Mesenchymal stem cell (in vitro differentiated cells and primary cell): ENCODE data around the gene ERBB4.
"Not testable (repeated sequence)": the region's sequence is repeated elsewhere in the genome, so short reads cannot be mapped to it uniquely, and the experiment has no call there.

Experiments
- DNase-seq: peaks from one replicate; pipeline ENCODE4 v3.0.0-alpha.2; 2013
- H2AFZ ChIP-seq: one replicate; pipeline ENCODE4 v1.6.1; 2013; ENCODE audit warnings: low read depth, mild to moderate bottlenecking, control low read depth, inconsistent platforms, low read length, moderate library complexity
- H2AK5ac ChIP-seq: 2 replicates; pipeline ENCODE4 v1.6.1; 2013; ENCODE audit warnings: low read length, moderate library complexity, mild to moderate bottlenecking, inconsistent platforms; ENCODE audit not compliant: severe bottlenecking
- H2BK120ac ChIP-seq: one replicate; pipeline ENCODE4 v1.6.1; 2013; ENCODE audit warnings: low read depth, mild to moderate bottlenecking, inconsistent platforms, low read length, moderate library complexity
- H2BK12ac ChIP-seq, 2 experiments: one replicate each; pipeline ENCODE4 v1.6.1; 2013; ENCODE audit warnings: inconsistent platforms in 2 of 2, low read length in 2 of 2, mild to moderate bottlenecking in 2 of 2, moderate library complexity in 2 of 2, control low read depth in 1 of 2
- H2BK15ac ChIP-seq: one replicate; pipeline ENCODE4 v1.6.1; 2013; ENCODE audit warnings: mild to moderate bottlenecking, low read depth, inconsistent platforms; ENCODE audit not compliant: poor library complexity, severe bottlenecking
- H2BK5ac ChIP-seq: 2 replicates; pipeline ENCODE4 v1.6.1; 2013; ENCODE audit warnings: low read depth, mild to moderate bottlenecking, low read length, control low read depth, inconsistent platforms; ENCODE audit not compliant: poor library complexity, severe bottlenecking
- H3K14ac ChIP-seq, 2 experiments: one replicate each; pipeline ENCODE4 v1.6.1; 2013; ENCODE audit warnings: inconsistent platforms in 2 of 2, low read length in 2 of 2, control low read depth in 1 of 2, mild to moderate bottlenecking in 1 of 2, moderate library complexity in 1 of 2
- H3K18ac ChIP-seq, 2 experiments: one replicate each; pipeline ENCODE4 v1.6.1; 2013; ENCODE audit warnings: inconsistent platforms in 2 of 2, low read length in 2 of 2, control low read depth in 1 of 2, low read depth in 1 of 2, mild to moderate bottlenecking in 1 of 2
- H3K23ac ChIP-seq, 2 experiments: one replicate each; pipeline ENCODE4 v1.6.1; 2013; ENCODE audit warnings: inconsistent platforms in 2 of 2, low read length in 2 of 2, mild to moderate bottlenecking in 2 of 2, moderate library complexity in 2 of 2, control low read depth in 1 of 2
- H3K27ac ChIP-seq: 2 replicates; pipeline ENCODE4 v1.5.1; 2013; ENCODE audit warnings: mild to moderate bottlenecking, moderate library complexity, low read length, control low read depth, inconsistent platforms; ENCODE audit not compliant: poor library complexity, severe bottlenecking
- H3K27me3 ChIP-seq, 2 experiments: 2 replicates each; pipeline versions ENCODE4 v1.6.1 to v1.7.0; 2013; ENCODE audit warnings: low read length in 2 of 2, mild to moderate bottlenecking in 2 of 2, moderate library complexity in 2 of 2, control low read depth in 1 of 2, inconsistent platforms in 1 of 2; ENCODE audit not compliant: control insufficient read depth in 1 of 2, insufficient read depth in 1 of 2
- H3K36me3 ChIP-seq, 2 experiments: 2 replicates each; pipeline versions ENCODE4 v1.6.1 to v1.7.0; 2013; ENCODE audit warnings: low read length in 2 of 2, control low read depth in 1 of 2, inconsistent platforms in 1 of 2, low read depth in 1 of 2, mild to moderate bottlenecking in 1 of 2; ENCODE audit not compliant: insufficient read depth in 2 of 2, control insufficient read depth in 1 of 2
- H3K4ac ChIP-seq, 2 experiments: one replicate each; pipeline ENCODE4 v1.6.1; 2013; ENCODE audit warnings: inconsistent platforms in 2 of 2, low read length in 2 of 2, mild to moderate bottlenecking in 2 of 2, moderate library complexity in 2 of 2, control low read depth in 1 of 2, low read depth in 1 of 2
- H3K4me1 ChIP-seq: 2 replicates; pipeline ENCODE4 v1.6.1; 2013; ENCODE audit warnings: low read depth, low read length, control low read depth; ENCODE audit not compliant: control insufficient read depth, insufficient read depth
- H3K4me2 ChIP-seq: 2 replicates; pipeline ENCODE4 v1.6.1; 2013; ENCODE audit warnings: low read length, mild to moderate bottlenecking, inconsistent platforms; ENCODE audit not compliant: poor library complexity, severe bottlenecking
- H3K4me3 ChIP-seq, 2 experiments: 2 replicates each; pipeline versions ENCODE4 v1.5.1 to v1.7.0; 2013; ENCODE audit warnings: low read length in 2 of 2, mild to moderate bottlenecking in 2 of 2, control low read depth in 1 of 2, low read depth in 1 of 2; ENCODE audit not compliant: insufficient read depth in 1 of 2
- H3K79me1 ChIP-seq: replicated peaks from 2 replicates; pipeline ENCODE4 v1.6.1; 2013; ENCODE audit warnings: mild to moderate bottlenecking, control low read depth, low read length, inconsistent platforms; ENCODE audit not compliant: poor library complexity, severe bottlenecking
- H3K9ac ChIP-seq: 2 replicates; pipeline ENCODE4 v1.7.0; 2013; ENCODE audit warnings: mild to moderate bottlenecking, low read length, moderate library complexity
- H3K9me3 ChIP-seq: 2 replicates; pipeline ENCODE4 v1.7.0; 2013; ENCODE audit warnings: mild to moderate bottlenecking, low read length; ENCODE audit not compliant: control insufficient read depth
- H4K8ac ChIP-seq: one replicate; pipeline ENCODE4 v1.6.1; 2013; ENCODE audit warnings: inconsistent platforms, mild to moderate bottlenecking, low read length, moderate library complexity
- H4K91ac ChIP-seq: one replicate; pipeline ENCODE4 v1.6.1; 2013; ENCODE audit warnings: mild to moderate bottlenecking, low read length, inconsistent platforms
- WGBS: methylation state at CpG from one replicate; pipeline ENCODE4 v1.1.7; 2013; ENCODE audit warnings: mixed read lengths; 5-methylcytosine and 5-hydroxymethylcytosine counted together

The ERBB4 gene

DNA sequence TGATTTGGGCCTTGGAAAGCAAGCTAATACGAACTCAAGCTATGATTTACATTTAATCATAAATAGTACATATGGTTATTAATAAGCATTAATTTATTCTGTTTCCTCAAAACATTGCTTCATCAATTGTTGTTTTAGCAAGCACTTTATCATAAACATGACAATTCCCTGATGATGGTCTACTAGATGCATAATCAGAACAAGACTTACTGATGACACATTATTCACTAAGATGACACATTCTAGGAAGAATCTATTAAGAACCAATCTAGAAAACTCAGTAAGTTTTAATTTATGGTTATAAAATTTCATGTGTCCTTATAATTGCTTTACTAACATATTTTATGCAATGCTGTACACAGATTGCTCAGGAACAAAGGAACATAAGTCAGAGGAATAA is 815.2 kb downstream of the ERBB4 start:
- no peaks in the 10 kb centered on the region for H3K27me3 ChIP-seq
- no peaks in the 10 kb centered on the region for H3K36me3 ChIP-seq
- H3K9ac ChIP-seq: no peak overlapping the region
- H3K4ac ChIP-seq: no peak overlapping the region
- no peak overlapping the region for H2BK15ac ChIP-seq
- no peak overlapping the region for H3K4me2 ChIP-seq
- no peak overlapping the region for H2AFZ ChIP-seq
- no peaks in the 10 kb centered on the region for H3K79me1 ChIP-seq
- no CpG with 5 or more reads among the region's 1 CpG for WGBS
- no peaks in the 10 kb centered on the region for H3K4me1 ChIP-seq
- no peak overlapping the region for H2AK5ac ChIP-seq
- H3K27ac ChIP-seq: no peak overlapping the region
- no peak overlapping the region for H2BK12ac ChIP-seq
- no peak overlapping the region for H3K14ac ChIP-seq
- no peak overlapping the region for H4K91ac ChIP-seq
- DNase-seq: no peak
- no peak overlapping the region for H3K18ac ChIP-seq
- H2BK120ac ChIP-seq: no peak overlapping the region
- no peak overlapping the region for H2BK5ac ChIP-seq
- H3K4me3 ChIP-seq: no peak overlapping the region
- H3K23ac ChIP-seq: no peak overlapping the region
- no peak overlapping the region for H4K8ac ChIP-seq
- no peaks in the 10 kb centered on the region for H3K9me3 ChIP-seq

DNA sequence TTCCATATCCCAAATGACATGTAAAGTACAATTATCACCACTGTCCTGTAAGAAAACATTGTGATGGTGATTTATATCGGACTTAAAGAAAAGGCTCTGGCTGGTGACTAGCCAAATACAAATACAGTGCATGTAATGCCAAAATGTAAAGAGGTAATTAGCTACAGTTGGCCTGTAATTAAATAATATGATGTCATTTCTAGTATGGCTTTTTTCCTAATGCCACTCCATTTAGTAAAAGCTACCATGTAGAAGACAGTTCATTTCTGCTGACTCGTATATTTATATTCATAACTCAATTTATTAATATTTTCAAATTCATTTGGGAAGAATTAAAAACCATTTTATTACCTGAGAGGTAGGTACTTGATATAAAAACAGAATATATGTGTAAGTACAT is 815.7 kb downstream of the ERBB4 start:
- no peak for DNase-seq
- Histone ChIP-seq H3K4me3 (no peak overlapping the region), H3K4ac (no peak overlapping the region), H3K79me1 (no peaks in the 10 kb centered on the region), H2BK15ac (no peak overlapping the region), H2AFZ (no peak overlapping the region), H3K18ac (no peak overlapping the region), H2BK12ac (no peak overlapping the region), H4K91ac (no peak overlapping the region), H3K9me3 (no peaks in the 10 kb centered on the region), H3K14ac (no peak overlapping the region), H2BK5ac (no peak overlapping the region), H3K27ac (no peak overlapping the region), H3K4me2 (no peak overlapping the region), H3K27me3 (no peaks in the 10 kb centered on the region), H2BK120ac (no peak overlapping the region), H2AK5ac (no peak overlapping the region), H3K36me3 (no peaks in the 10 kb centered on the region), H4K8ac (no peak overlapping the region), H3K9ac (no peak overlapping the region), H3K23ac (no peak overlapping the region), H3K4me1 (no peaks in the 10 kb centered on the region)
- WGBS: no CpG with 5 or more reads among the region's 2 CpGs

GRCh38 chr2:211721874-211722273 is 816.7 kb downstream of the ERBB4 start:
- not testable (repeated sequence) for DNase-seq

GRCh38 chr2:211709389-211709788 is 829.2 kb downstream of the ERBB4 start:
- Histone ChIP-seq H3K27me3 (no peaks in the 10 kb centered on the region), H2AK5ac (no peak overlapping the region), H3K4ac (no peak overlapping the region), H3K9ac (no peak overlapping the region), H3K4me2 (no peak overlapping the region), H2BK12ac (no peak overlapping the region), H3K9me3 (no peaks in the 10 kb centered on the region), H3K4me1 (no peaks in the 10 kb centered on the region), H3K79me1 (no peaks in the 10 kb centered on the region), H3K27ac (no peak overlapping the region), H4K91ac (no peak overlapping the region), H4K8ac (no peak overlapping the region), H2AFZ (no peak overlapping the region), H2BK120ac (no peak overlapping the region), H3K18ac (no peak overlapping the region), H3K4me3 (no peak overlapping the region), H3K36me3 (no peaks in the 10 kb centered on the region), H3K14ac (no peak overlapping the region), H3K23ac (no peak overlapping the region), H2BK15ac (no peak overlapping the region), H2BK5ac (no peak overlapping the region)
- no peak for DNase-seq
- no CpG with 5 or more reads among the region's 1 CpG for WGBS

More at GRCh38 chr2:211721874-211722273, 816.7 kb downstream of the ERBB4 start:
- 94% methylated on average over 8 of the region's 9 CpGs for WGBS
- not testable (repeated sequence) for H3K9ac ChIP-seq, H2BK5ac ChIP-seq, H3K18ac ChIP-seq, H3K79me1 ChIP-seq, H3K14ac ChIP-seq, H2BK12ac ChIP-seq, H3K27me3 ChIP-seq, H3K4me1 ChIP-seq, H3K27ac ChIP-seq, H3K23ac ChIP-seq, H4K91ac ChIP-seq, H3K4me2 ChIP-seq, H2AK5ac ChIP-seq, H2BK120ac ChIP-seq, H3K4me3 ChIP-seq, H3K36me3 ChIP-seq, H4K8ac ChIP-seq, H3K4ac ChIP-seq, H2AFZ ChIP-seq, H3K9me3 ChIP-seq, H2BK15ac ChIP-seq
